Left renal cortex interstitium (tissue), 4 donors: ENCODE measurements around the gene TMEM40. TPM values are rescaled to one million over a fixed set of nuclear protein-coding genes. Genes with fewer than 3 reads are reported as not detected.
"Not testable (repeated sequence)": the region's sequence is repeated elsewhere in the genome, so short reads cannot be mapped to it uniquely, and the experiment has no call there.

ENCODE experiments used
- DNase-seq, 4 donors: peaks; one replicate each; pipeline ENCODE4 v3.0.0-alpha.2; 2013; ENCODE audit warnings: low read depth in 4 of 4, low spot score in 2 of 4, missing footprints in 1 of 4
- polyA plus RNA-seq, 4 donors: library from polyadenylated mRNA; unstranded; fragments of 120-200 nt; gene quantifications; one replicate each; pipeline ENCODE4 v1.2.1, GENCODE V29; 2013; ENCODE audit not compliant: insufficient read length in 4 of 4

TMEM40 gene
- polyA plus RNA-seq, 4 donors: 1.2 to 2.4 (median 1.7) TPM

- DNase-seq: no peak
Measured at GRCh38 chr3:12722226-12722625, 36.8 kb downstream of the TMEM40 start.

- peak; percentile 64 to 93 (median 78) for DNase-seq
Measured at GRCh38 chr3:12719984-12720898, 38.8 kb downstream of the TMEM40 start.

GRCh38 chr3:12719541-12719940 is 39.5 kb downstream of the TMEM40 start:
- no peak for DNase-seq

GRCh38 chr3:12716605-12717151 is 42.4 kb downstream of the TMEM40 start:
- peak in 1 of 4 donors; percentile 16 for DNase-seq

- no peak for DNase-seq
Measured at GRCh38 chr3:12714278-12714677, 44.8 kb downstream of the TMEM40 start.

- DNase-seq: no peak
Measured at GRCh38 chr3:12710062-12710461, 49.0 kb downstream of the TMEM40 start.

- no peak for DNase-seq
Measured at GRCh38 chr3:12709334-12709733, 49.7 kb downstream of the TMEM40 start.

GRCh38 chr3:12708584-12709192 is 50.4 kb downstream of the TMEM40 start:
- no peak for DNase-seq

GRCh38 chr3:12707449-12707848 is 51.6 kb downstream of the TMEM40 start:
- DNase-seq: no peak

- peak in 1 of 4 donors; percentile 27 for DNase-seq
Measured at GRCh38 chr3:12706504-12707253, 52.4 kb downstream of the TMEM40 start.

GRCh38 chr3:12705981-12706380 is 53.1 kb downstream of the TMEM40 start:
- DNase-seq: no peak

- no peak for DNase-seq
Measured at GRCh38 chr3:12705374-12705926, 53.6 kb downstream of the TMEM40 start.

- no peak for DNase-seq
Measured at GRCh38 chr3:12702501-12702900, 56.6 kb downstream of the TMEM40 start.

GRCh38 chr3:12701601-12702000 is 57.5 kb downstream of the TMEM40 start:
- not testable (repeated sequence) for DNase-seq

GRCh38 chr3:12700800-12701199 is 58.3 kb downstream of the TMEM40 start:
- DNase-seq: no peak

- no peak for DNase-seq
Measured at GRCh38 chr3:12695916-12696315, 63.1 kb downstream of the TMEM40 start.

- no peak for DNase-seq
Measured at GRCh38 chr3:12695112-12695511, 63.9 kb downstream of the TMEM40 start.

GRCh38 chr3:12692444-12692843 is 66.6 kb downstream of the TMEM40 start:
- DNase-seq: no peak

- DNase-seq: no peak
Measured at GRCh38 chr3:12689997-12690711, 68.9 kb downstream of the TMEM40 start.

- no peak for DNase-seq
Measured at GRCh38 chr3:12687948-12688347, 71.1 kb downstream of the TMEM40 start.
